Measurements from ENCODE around the gene ATRNL1.

ATRNL1 gene

GRCh38 chr10:115974816-115975430 is 881.8 kb downstream of the ATRNL1 start:
- H3K9me2 ChIP-seq (replicated peaks; ENCODE audit: insufficient read depth, low read length), result no peaks in the 10 kb centered on the region
- H4K20me1 ChIP-seq (ENCODE audit: insufficient read depth, low read length), result no peaks in the 10 kb centered on the region
- H3K27ac ChIP-seq (ENCODE audit: low read length), result no peak overlapping the region
- H3K36me3 ChIP-seq (replicated peaks; ENCODE audit: insufficient read depth, low read length), result no peaks in the 10 kb centered on the region
- H3K27me3 ChIP-seq (replicated peaks; ENCODE audit: insufficient read depth, low read length), result no peaks in the 10 kb centered on the region
- H3F3A ChIP-seq (ENCODE audit: insufficient read depth, low read length), result no peaks in the 10 kb centered on the region
- TF ChIP-seq EZH2 (optimal IDR thresholded peaks at IDR 0.05; ENCODE audit: low read depth, low read length), result no peak
- TF ChIP-seq EZH2phosphoT487 (IDR thresholded peaks at IDR 0.05; ENCODE audit: low read length), result no peak
- no peak for TF ChIP-seq CTCF (IDR thresholded peaks at IDR 0.05; ENCODE audit: low read length)
- no peak overlapping the region for H2AFZ ChIP-seq (ENCODE audit: low read length)
- no peaks in the 10 kb centered on the region for H3K4me1 ChIP-seq (ENCODE audit: low read length)
- no peak overlapping the region for H3K4me3 ChIP-seq (ENCODE audit: low read length)
- H3K4me2 ChIP-seq (ENCODE audit: low read depth, low read length), result no peak overlapping the region
- H3K9me3 ChIP-seq (replicated peaks; ENCODE audit: insufficient read depth, low read length), result no peaks in the 10 kb centered on the region
- no peak overlapping the region for H3K9ac ChIP-seq (ENCODE audit: low read length)
- no peak for DNase-seq
- H3K79me2 ChIP-seq (ENCODE audit: low read length), result no peaks in the 10 kb centered on the region

GRCh38 chr10:115975506-115975905 is 882.3 kb downstream of the ATRNL1 start:
- Histone ChIP-seq H3K36me3 (replicated peaks; ENCODE audit: insufficient read depth, low read length) (no peaks in the 10 kb centered on the region), H3K9me2 (replicated peaks; ENCODE audit: insufficient read depth, low read length) (no peaks in the 10 kb centered on the region), H3K79me2 (ENCODE audit: low read length) (no peaks in the 10 kb centered on the region), H3K4me1 (ENCODE audit: low read length) (no peaks in the 10 kb centered on the region), H3K9ac (ENCODE audit: low read length) (no peak overlapping the region), H3K4me3 (ENCODE audit: low read length) (no peak overlapping the region), H4K20me1 (ENCODE audit: insufficient read depth, low read length) (no peaks in the 10 kb centered on the region), H3K4me2 (ENCODE audit: low read depth, low read length) (no peak overlapping the region), H3K27ac (ENCODE audit: low read length) (no peak overlapping the region), H3K9me3 (replicated peaks; ENCODE audit: insufficient read depth, low read length) (no peaks in the 10 kb centered on the region), H3K27me3 (replicated peaks; ENCODE audit: insufficient read depth, low read length) (no peaks in the 10 kb centered on the region), H2AFZ (ENCODE audit: low read length) (no peak overlapping the region), H3F3A (ENCODE audit: insufficient read depth, low read length) (no peaks in the 10 kb centered on the region)
- DNase-seq, result no peak
- TF ChIP-seq EZH2 (optimal IDR thresholded peaks at IDR 0.05; ENCODE audit: low read depth, low read length) (no peak), CTCF (IDR thresholded peaks at IDR 0.05; ENCODE audit: low read length) (no peak), EZH2phosphoT487 (IDR thresholded peaks at IDR 0.05; ENCODE audit: low read length) (no peak)

DNA sequence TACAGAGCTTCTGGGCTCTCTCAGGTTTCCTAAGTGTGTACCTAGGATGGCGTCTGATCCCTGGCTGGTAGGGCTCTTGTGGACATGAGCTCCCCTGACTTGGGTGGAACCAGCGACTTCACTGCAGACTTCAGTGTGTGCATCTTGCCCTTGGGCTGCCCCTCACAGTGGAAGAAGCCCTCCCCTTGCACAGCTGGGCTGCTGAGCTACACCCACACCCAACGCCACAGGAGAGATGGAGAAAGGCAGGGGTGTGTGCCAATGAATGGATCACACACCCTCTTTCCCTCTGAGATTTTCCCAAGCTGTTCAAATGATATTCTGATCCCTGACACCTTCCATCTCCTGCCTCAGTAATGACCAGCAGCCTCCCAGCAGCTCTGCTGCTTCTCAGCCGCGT is 883.2 kb downstream of the ATRNL1 start:
- DNase-seq, result no peak
- no peaks in the 10 kb centered on the region for H3K36me3 ChIP-seq (replicated peaks; ENCODE audit: insufficient read depth, low read length)
- no peaks in the 10 kb centered on the region for H4K20me1 ChIP-seq (ENCODE audit: insufficient read depth, low read length)
- no peak overlapping the region for H3K27ac ChIP-seq (ENCODE audit: low read length)
- H3K4me2 ChIP-seq (ENCODE audit: low read depth, low read length), result no peak overlapping the region
- TF ChIP-seq EZH2 (optimal IDR thresholded peaks at IDR 0.05; ENCODE audit: low read depth, low read length), result no peak
- TF ChIP-seq CTCF (IDR thresholded peaks at IDR 0.05; ENCODE audit: low read length), result no peak
- TF ChIP-seq EZH2phosphoT487 (IDR thresholded peaks at IDR 0.05; ENCODE audit: low read length), result no peak
- H3K4me1 ChIP-seq (ENCODE audit: low read length), result no peaks in the 10 kb centered on the region
- H3K27me3 ChIP-seq (replicated peaks; ENCODE audit: insufficient read depth, low read length), result no peaks in the 10 kb centered on the region
- no peaks in the 10 kb centered on the region for H3F3A ChIP-seq (ENCODE audit: insufficient read depth, low read length)
- no peak overlapping the region for H2AFZ ChIP-seq (ENCODE audit: low read length)
- no peak overlapping the region for H3K9ac ChIP-seq (ENCODE audit: low read length)
- H3K79me2 ChIP-seq (ENCODE audit: low read length), result no peaks in the 10 kb centered on the region
- no peak overlapping the region for H3K4me3 ChIP-seq (ENCODE audit: low read length)
- H3K9me3 ChIP-seq (replicated peaks; ENCODE audit: insufficient read depth, low read length), result no peaks in the 10 kb centered on the region
- no peaks in the 10 kb centered on the region for H3K9me2 ChIP-seq (replicated peaks; ENCODE audit: insufficient read depth, low read length)

All from MM.1S (cell line).